Esophagus (tissue), 2 donors: ENCODE data around the gene FTCD. TPM values are rescaled to one million over a fixed set of nuclear protein-coding genes. Genes with fewer than 3 reads are reported as not detected.

ENCODE experiments used
- polyA plus RNA-seq, 2 donors: library from polyadenylated mRNA; stranded (reverse); fragments of 200-250 nt; gene quantifications; one replicate each; pipeline ENCODE4 v1.2.3, GENCODE V29; 2013
- donor health status: healthy with polysubstance abuse.
- donor health status: Bipolar disorder and iron deficiency.

The FTCD gene
- polyA plus RNA-seq, 2 donors, result 0.33 to 0.39 TPM

Other genes with a start within 250 kb of the FTCD start
- gene COL6A1, start 173.8 kb downstream of the FTCD start, polyA plus RNA-seq, result 100 to 1,000 TPM; 105 to 123 TPM
- 100 to 1,000 TPM; 120 to 161 TPM for gene COL6A2, start 57.5 kb downstream of the FTCD start, polyA plus RNA-seq
- gene SPATC1L, start 28.9 kb upstream of the FTCD start, polyA plus RNA-seq, result 1 to 10 TPM; 5.2 to 9.3 TPM
- gene LSS, start 73.2 kb upstream of the FTCD start, polyA plus RNA-seq, result 10 to 100 TPM; 41.9 to 57.6 TPM
- 10 to 100 TPM; 27.1 to 29.2 TPM for gene MCM3AP, start 130.0 kb upstream of the FTCD start, polyA plus RNA-seq
- gene YBEY, start 130.8 kb upstream of the FTCD start, polyA plus RNA-seq, result 10 to 100 TPM in 1 of 2 donors, 1 to 10 TPM in 1; 7.1 to 11.9 TPM
- 1 to 10 TPM; 2.5 to 7.1 TPM for gene C21orf58, start 168.3 kb upstream of the FTCD start, polyA plus RNA-seq
- gene PCNT, start 168.6 kb upstream of the FTCD start, polyA plus RNA-seq, result 10 to 100 TPM; 14.1 to 14.9 TPM